T-helper 17 cell (primary cell): Measurements from ENCODE around the gene GMPR2. TPM values are rescaled to one million over a fixed set of nuclear protein-coding genes. Genes with fewer than 3 reads are reported as not detected.
"Not testable (repeated sequence)": the region's sequence is repeated elsewhere in the genome, so short reads cannot be mapped to it uniquely, and the experiment has no call there.

Source experiments
- ATAC-seq: fragments of 150-1000 bp; cut with Tn5 transposase; 2 replicates; pipeline ENCODE4 v1.10.0; 2021; ENCODE audit warnings: mild to moderate bottlenecking, moderate library complexity
- DNase-seq, 3 donors: peaks; one replicate each; pipeline versions ENCODE4 v3.0.0 to v3.0.0-alpha.2; 2020 to 2021
- H3K9me3 ChIP-seq: one replicate; pipeline ENCODE4 v1.7.0; 2013; ENCODE audit warnings: low read length, mild to moderate bottlenecking; ENCODE audit not compliant: control insufficient read depth, poor library complexity, severe bottlenecking
- H3K27ac Mint-ChIP-seq: one replicate; pipeline ENCODE4 v1.8.0; 2022; ENCODE audit warnings: mild to moderate bottlenecking, moderate library complexity, mixed read lengths
- H3K27me3 Mint-ChIP-seq: one replicate; pipeline ENCODE4 v1.8.0; 2022; ENCODE audit warnings: mixed read lengths
- H3K36me3 Mint-ChIP-seq: one replicate; pipeline ENCODE4 v1.8.0; 2022; ENCODE audit warnings: low read depth, mixed read lengths
- H3K4me1 Mint-ChIP-seq: one replicate; pipeline ENCODE4 v1.8.0; 2022; ENCODE audit warnings: mild to moderate bottlenecking, mixed read lengths
- H3K4me3 Mint-ChIP-seq: one replicate; pipeline ENCODE4 v1.8.0; 2022; ENCODE audit warnings: mild to moderate bottlenecking, moderate library complexity, mixed read lengths
- total RNA-seq, 4 donors: library from RNA in 2 of 4; stranded (reverse) in 2 of 4; gene quantifications; one replicate each; pipeline ENCODE4 v1.2.3 and lab custom pipeline; 2022 to 2026

The GMPR2 gene
- total RNA-seq, 2 donors from 2014 or later, result 37.0 to 44.0 TPM

- Mint-ChIP-seq H3K27me3 (no peaks in the 10 kb centered on the region), H3K4me3 (no peak overlapping the region), H3K4me1 (peaks cover 34% of the 10 kb centered on the region), H3K36me3 (peaks cover 19% of the 10 kb centered on the region), H3K27ac (peak overlapping the region; percentile 81)
- DNase-seq (no peak), ATAC-seq (no peak)
- no peaks in the 10 kb centered on the region for H3K9me3 ChIP-seq
Measured at GRCh38 chr14:24207104-24207551, 25.6 kb upstream of the GMPR2 start.

- H3K36me3 Mint-ChIP-seq, result peaks cover 19% of the 10 kb centered on the region
- H3K4me1 Mint-ChIP-seq, result peaks cover 37% of the 10 kb centered on the region
- DNase-seq (no peak), ATAC-seq (no peak)
- peak overlapping the region; percentile 81 for H3K27ac Mint-ChIP-seq
- H3K4me3 Mint-ChIP-seq, result no peak overlapping the region
- no peaks in the 10 kb centered on the region for H3K27me3 Mint-ChIP-seq
- H3K9me3 ChIP-seq, result no peaks in the 10 kb centered on the region
Measured at GRCh38 chr14:24207625-24208024, 25.1 kb upstream of the GMPR2 start.

GRCh38 chr14:24211311-24211710, 21.4 kb upstream of the GMPR2 start:
- H3K9me3 ChIP-seq, result no peaks in the 10 kb centered on the region
- Mint-ChIP-seq H3K36me3 (peaks cover 14% of the 10 kb centered on the region), H3K4me1 (peaks cover 45% of the 10 kb centered on the region), H3K4me3 (peak overlapping the region; percentile 97), H3K27ac (peak overlapping the region; percentile 97), H3K27me3 (no peaks in the 10 kb centered on the region)
- DNase-seq (no peak), ATAC-seq (no peak)

GRCh38 chr14:24212924-24213865, 19.5 kb upstream of the GMPR2 start, which contains the start of gene CHMP4A:
CHMP4A (minus strand) TSS chr14:24213488; CDS start chr14:24213439, 49 bp downstream.
- Mint-ChIP-seq H3K27ac (peak within 1 kb of the TSS; percentile 97), H3K4me3 (peak within 1 kb of the TSS; percentile 97), H3K36me3 (peaks cover 9% of the 10 kb centered on the region), H3K27me3 (no peaks in the 10 kb centered on the region), H3K4me1 (peaks cover 37% of the 10 kb centered on the region)
- peak; percentile 90 to 93 (median 91) for DNase-seq
- no peaks in the 10 kb centered on the region for H3K9me3 ChIP-seq
- ATAC-seq, result peak; percentile 79

GRCh38 chr14:24213866-24214662, 18.7 kb upstream of the GMPR2 start:
- ATAC-seq, result no peak
- Mint-ChIP-seq H3K27ac (peak overlapping the region; percentile 97), H3K27me3 (no peaks in the 10 kb centered on the region), H3K4me3 (peak overlapping the region; percentile 97), H3K36me3 (peaks cover 9% of the 10 kb centered on the region), H3K4me1 (peaks cover 35% of the 10 kb centered on the region)
- no peak for DNase-seq
- no peaks in the 10 kb centered on the region for H3K9me3 ChIP-seq

GRCh38 chr14:24215495-24216344, 17.0 kb upstream of the GMPR2 start, which contains the start of gene MDP1:
MDP1 (minus strand) TSS chr14:24216066; CDS start chr14:24215955, 111 bp downstream.
- peak; percentile 72 to 83 (median 79) for DNase-seq
- H3K36me3 Mint-ChIP-seq, result peaks cover 7% of the 10 kb centered on the region
- H3K4me1 Mint-ChIP-seq, result peaks cover 34% of the 10 kb centered on the region
- peak within 1 kb of the TSS; percentile 92 for H3K4me3 Mint-ChIP-seq
- no peaks in the 10 kb centered on the region for H3K9me3 ChIP-seq
- H3K27ac Mint-ChIP-seq, result peak within 1 kb of the TSS; percentile 97
- peak; percentile 78 for ATAC-seq
- no peaks in the 10 kb centered on the region for H3K27me3 Mint-ChIP-seq

GRCh38 chr14:24216345-24216699, 16.4 kb upstream of the GMPR2 start:
- H3K9me3 ChIP-seq, result no peaks in the 10 kb centered on the region
- Mint-ChIP-seq H3K4me1 (peaks cover 34% of the 10 kb centered on the region), H3K27ac (peak overlapping the region; percentile 97), H3K4me3 (peak overlapping the region; percentile 92), H3K27me3 (no peaks in the 10 kb centered on the region), H3K36me3 (peaks cover 7% of the 10 kb centered on the region)
- no peak for ATAC-seq
- no peak for DNase-seq

- H3K27ac Mint-ChIP-seq, H3K36me3 Mint-ChIP-seq, DNase-seq, H3K4me3 Mint-ChIP-seq, ATAC-seq, H3K27me3 Mint-ChIP-seq, H3K9me3 ChIP-seq: not testable (repeated sequence)
- H3K4me1 Mint-ChIP-seq, result peaks cover 30% of the 10 kb centered on the region
Measured at GRCh38 chr14:24216876-24217275, 15.9 kb upstream of the GMPR2 start.

- H3K4me3 Mint-ChIP-seq, result no peak overlapping the region
- DNase-seq, result no peak
- peaks cover 2% of the 10 kb centered on the region for H3K36me3 Mint-ChIP-seq
- no peaks in the 10 kb centered on the region for H3K9me3 ChIP-seq
- no peak overlapping the region for H3K27ac Mint-ChIP-seq
- no peaks in the 10 kb centered on the region for H3K27me3 Mint-ChIP-seq
- no peak for ATAC-seq
- peaks cover 19% of the 10 kb centered on the region for H3K4me1 Mint-ChIP-seq
Measured at GRCh38 chr14:24219080-24219479, 13.6 kb upstream of the GMPR2 start.

GRCh38 chr14:24219521-24219920, 13.2 kb upstream of the GMPR2 start:
- DNase-seq, result no peak
- no peak for ATAC-seq
- peaks cover 17% of the 10 kb centered on the region for H3K4me1 Mint-ChIP-seq
- H3K27ac Mint-ChIP-seq, result no peak overlapping the region
- H3K27me3 Mint-ChIP-seq, result no peaks in the 10 kb centered on the region
- H3K4me3 Mint-ChIP-seq, result no peak overlapping the region
- H3K9me3 ChIP-seq, result no peaks in the 10 kb centered on the region
- peaks cover 2% of the 10 kb centered on the region for H3K36me3 Mint-ChIP-seq

GRCh38 chr14:24222987-24223386, 9.7 kb upstream of the GMPR2 start:
- not testable (repeated sequence) for H3K36me3 Mint-ChIP-seq, DNase-seq, H3K9me3 ChIP-seq, H3K27me3 Mint-ChIP-seq, H3K4me3 Mint-ChIP-seq, ATAC-seq, H3K27ac Mint-ChIP-seq
- H3K4me1 Mint-ChIP-seq, result peaks cover 17% of the 10 kb centered on the region

GRCh38 chr14:24224618-24225071, 8.1 kb upstream of the GMPR2 start:
- H3K4me3 Mint-ChIP-seq, result no peak overlapping the region
- peaks cover 5% of the 10 kb centered on the region for H3K36me3 Mint-ChIP-seq
- peak overlapping the region; percentile 34 for H3K27ac Mint-ChIP-seq
- no peaks in the 10 kb centered on the region for H3K27me3 Mint-ChIP-seq
- peaks cover 15% of the 10 kb centered on the region for H3K4me1 Mint-ChIP-seq
- DNase-seq (no peak), ATAC-seq (no peak)
- no peaks in the 10 kb centered on the region for H3K9me3 ChIP-seq
